Testis (tissue), 3 donors: ENCODE results near the gene CILP2. TPM values are rescaled to one million over a fixed set of nuclear protein-coding genes. Genes with fewer than 3 reads are reported as not detected.

Source experiments
- DNase-seq: peaks from one replicate; pipeline ENCODE4 v3.0.0-alpha.2; 2019
- H3K27ac ChIP-seq, 2 donors: fragments of 200-600 bp; sonication (generic); one replicate each; pipeline ENCODE4 v1.5.1; 2019
- H3K27me3 ChIP-seq: fragments of 200-600 bp; sonication (generic); one replicate; pipeline ENCODE4 v1.5.1; 2019
- H3K36me3 ChIP-seq: fragments of 200-600 bp; sonication (generic); one replicate; pipeline ENCODE4 v1.5.1; 2017; ENCODE audit warnings: low read depth; ENCODE audit errors: missing control alignments
- H3K4me1 ChIP-seq: fragments of 200-600 bp; sonication (generic); one replicate; pipeline ENCODE4 v1.5.1; 2019
- H3K4me3 ChIP-seq, 2 donors: fragments of 200-600 bp; sonication (generic); one replicate each; pipeline ENCODE4 v1.5.1; 2017 to 2019
- H3K9me3 ChIP-seq: fragments of 200-600 bp; sonication (generic); one replicate; pipeline ENCODE4 v1.5.1; 2017
- CTCF ChIP-seq, 3 experiments: fragments of 450-650 bp in 2 of 3; fragments of 200-600 bp in 1 of 3; sonication (generic) in 1 of 3; IDR thresholded peaks; one replicate each; pipeline ENCODE4 v1.5.1; 2016 to 2019; ENCODE audit warnings: antibody characterized with exemption in 3 of 3, mild to moderate bottlenecking in 2 of 3, moderate library complexity in 1 of 3
- POLR2A ChIP-seq: fragments of 450-650 bp; IDR thresholded peaks from one replicate; pipeline ENCODE4 v1.6.1; 2017; ENCODE audit warnings: antibody characterized with exemption, mild to moderate bottlenecking, moderate library complexity
- WGBS, 2 donors: methylation state at CpG; one replicate each; pipeline ENCODE4 v1.1.5; 2018; 5-methylcytosine and 5-hydroxymethylcytosine counted together
- intact Hi-C: fragments of 100-400 bp; cut with DNase I; formaldehyde crosslinking; loops from one replicate; pipeline ENCODE4 v1.15.1; 2023; ENCODE audit warnings: low total_unique reads
- polyA plus RNA-seq: library from polyadenylated mRNA; stranded (reverse); fragments of 350-450 nt; fragmentation: Illumina TruSeq; extraction: RNeasy Lipid Tissue Mini Kit (QIAGEN cat#74804); gene quantifications from one replicate; pipeline ENCODE4 v1.2.3, GENCODE V29; 2014; ENCODE audit warnings: low read depth, low replicate concordance; ENCODE audit not compliant: insufficient read depth
- total RNA-seq, 2 donors: library from RNA; depleted of rRNA; stranded (reverse); fragments of >200 nt; gene quantifications; one replicate each; pipeline ENCODE4 v1.2.3, GENCODE V29; 2016

CILP2 gene
- total and polyA plus RNA-seq, 3 donors from 2014 or later, result 5.6 to 10.0 (median 9.5) TPM

DNA sequence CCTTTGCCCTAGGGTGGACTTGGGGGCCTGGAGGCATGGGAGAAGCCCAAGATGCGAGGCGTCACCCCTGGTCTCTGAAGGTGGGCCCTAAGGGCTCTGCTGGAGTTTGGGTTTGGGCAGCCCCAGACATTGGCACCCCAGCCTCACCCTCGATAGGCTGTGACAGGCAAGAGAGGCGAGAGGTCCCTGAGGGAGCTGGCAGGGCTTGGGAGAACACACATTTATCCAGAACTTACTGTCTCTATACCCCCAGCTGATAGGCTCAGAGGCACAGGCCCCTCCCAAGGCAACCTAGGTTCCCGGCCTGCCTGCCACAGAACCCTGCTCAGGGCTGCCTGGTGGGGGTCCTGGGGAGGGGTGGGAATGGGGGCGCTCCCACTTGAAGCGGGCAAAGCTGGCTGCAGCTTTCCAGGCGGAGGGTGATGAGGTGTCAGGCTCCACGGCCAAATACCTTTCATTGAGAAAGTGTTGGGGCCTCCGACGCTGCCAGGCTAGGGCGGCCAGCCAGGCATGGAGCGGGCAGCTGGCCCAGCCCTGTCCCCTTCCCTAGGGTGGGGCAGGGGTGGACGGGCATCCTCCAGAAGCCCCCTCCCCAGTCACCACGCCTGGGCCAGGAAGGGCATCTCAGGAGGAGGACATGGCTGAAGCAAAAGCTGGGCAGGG lies 9.7 kb downstream of the CILP2 start:
- Histone ChIP-seq H3K9me3 (no peaks in the 10 kb centered on the region), H3K36me3 (no peaks in the 10 kb centered on the region), H3K27me3 (no peaks in the 10 kb centered on the region), H3K27ac (no peak overlapping the region), H3K4me3 (no peak overlapping the region), H3K4me1 (no peaks in the 10 kb centered on the region)
- DNase-seq, result no peak
- TF ChIP-seq POLR2A, result no peak
- no peak for TF ChIP-seq CTCF (IDR thresholded peaks at IDR 0.05)
- 73 to 90% methylated on average over 7 to 15 of the region's 15 CpGs for WGBS, 2 donors
- intact Hi-C loops, result no loop called here

DNA sequence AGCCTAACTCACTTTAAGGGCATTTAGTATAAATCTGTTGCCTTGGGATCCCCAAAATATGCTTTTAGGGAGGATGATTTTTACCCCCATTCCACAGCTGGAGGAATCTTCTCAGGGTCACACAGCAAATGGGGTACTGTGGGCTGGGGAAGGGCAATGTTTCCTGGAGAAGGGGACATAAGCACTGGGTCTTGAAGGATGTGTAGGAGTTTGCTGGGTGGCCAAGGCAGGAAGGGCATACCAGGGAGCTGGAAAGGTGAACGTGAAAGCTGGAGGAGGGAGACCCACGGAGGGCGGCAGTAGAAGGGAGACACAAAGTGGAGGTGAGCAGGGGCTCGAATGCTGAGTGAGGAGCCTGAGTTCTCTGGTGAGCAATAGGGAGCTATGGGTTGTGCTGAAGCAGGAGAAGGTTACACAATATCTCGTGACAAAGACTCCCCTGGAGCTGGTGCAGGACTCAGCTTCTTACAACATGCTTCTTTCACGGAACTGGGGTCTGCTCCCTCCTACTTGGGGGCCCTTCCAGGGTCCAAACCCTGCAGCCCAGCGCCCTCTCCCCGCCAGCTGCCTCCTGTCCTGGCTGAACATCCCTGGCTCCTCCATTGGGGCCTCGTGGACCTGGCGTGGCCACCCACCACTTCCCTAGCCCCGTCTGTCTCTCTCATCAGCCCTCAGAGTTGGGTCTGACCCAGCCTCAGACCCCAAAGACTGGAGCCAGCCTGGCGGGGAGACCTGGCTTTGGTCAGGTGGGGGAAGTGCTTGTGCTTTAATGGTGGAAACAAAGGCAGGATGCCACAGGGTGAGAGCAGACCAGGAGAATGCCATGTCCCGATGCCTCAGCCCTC lies 11.1 kb downstream of the CILP2 start:
- no peak for TF ChIP-seq POLR2A
- no peak for TF ChIP-seq CTCF (IDR thresholded peaks at IDR 0.05)
- WGBS, 2 donors, result 75 to 81% methylated on average over 13 of the region's 13 CpGs
- H3K4me1 ChIP-seq, result no peaks in the 10 kb centered on the region
- no peak overlapping the region for H3K27ac ChIP-seq
- H3K4me3 ChIP-seq, result no peak overlapping the region
- H3K27me3 ChIP-seq, result no peaks in the 10 kb centered on the region
- DNase-seq, result no peak
- intact Hi-C loops, result no loop called here
- H3K9me3 ChIP-seq, result no peaks in the 10 kb centered on the region
- no peaks in the 10 kb centered on the region for H3K36me3 ChIP-seq

DNA sequence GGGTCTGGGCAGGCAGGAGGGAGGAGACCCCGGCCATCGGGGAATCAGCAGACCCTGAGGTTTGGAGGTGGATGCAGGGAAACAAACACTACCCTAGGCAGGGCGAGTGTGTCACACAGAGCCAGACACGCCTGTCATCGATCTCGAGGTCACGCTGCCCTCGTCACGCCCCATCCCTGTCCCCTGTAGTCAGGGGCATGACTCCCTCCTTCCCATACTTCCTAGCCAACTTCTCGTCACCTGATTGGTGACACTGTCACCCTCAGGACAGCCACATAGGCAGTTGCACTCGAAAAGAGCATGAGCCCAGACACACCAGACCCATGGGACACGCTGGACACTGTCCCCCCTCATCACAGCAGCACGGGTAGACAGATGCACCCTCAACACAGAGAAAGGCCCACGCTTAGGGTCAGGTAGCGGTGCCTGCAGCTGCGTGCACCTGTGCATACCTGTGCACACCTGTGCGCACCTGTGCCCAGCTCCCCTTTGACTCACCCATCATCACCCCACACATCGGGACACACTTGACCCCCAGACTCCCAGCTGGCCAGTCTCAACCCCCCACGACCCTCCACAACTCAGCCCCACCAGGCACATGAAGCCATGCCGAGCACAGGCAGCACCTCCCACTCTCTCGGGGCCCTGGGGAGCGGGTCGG lies 11.9 kb downstream of the CILP2 start:
- Histone ChIP-seq H3K27ac (no peak overlapping the region), H3K4me1 (no peaks in the 10 kb centered on the region), H3K4me3 (no peak overlapping the region), H3K27me3 (no peaks in the 10 kb centered on the region), H3K9me3 (no peaks in the 10 kb centered on the region), H3K36me3 (no peaks in the 10 kb centered on the region)
- 63 to 82% methylated on average over 12 to 23 of the region's 23 CpGs for WGBS, 2 donors
- no peak for DNase-seq
- no peak for TF ChIP-seq CTCF (IDR thresholded peaks at IDR 0.05)
- no peak for TF ChIP-seq POLR2A
- intact Hi-C loops, result no loop called here

DNA sequence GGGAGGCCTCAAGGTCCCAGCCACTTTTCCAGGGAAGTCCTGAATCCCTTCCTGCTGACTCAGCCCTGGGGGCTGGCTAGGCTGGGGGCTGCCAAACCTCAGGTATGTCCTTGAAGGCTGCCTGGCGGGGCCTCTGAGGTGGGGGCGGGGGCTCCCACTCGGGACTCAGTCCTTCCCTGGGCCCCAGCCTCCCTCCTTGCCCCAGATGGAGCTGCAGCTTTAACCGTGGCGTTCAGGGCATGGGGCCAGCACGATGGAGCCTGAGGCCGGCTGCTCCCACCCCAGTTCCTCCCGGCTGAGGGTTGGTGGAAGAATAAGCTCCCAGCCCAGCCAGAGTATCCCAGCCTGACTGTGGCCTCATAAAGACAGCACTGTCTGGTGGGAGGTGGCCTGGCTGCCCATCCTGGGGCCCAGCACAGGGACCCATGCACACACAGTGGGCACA lies 12.4 kb downstream of the CILP2 start:
- intact Hi-C loops, result no loop called here
- Histone ChIP-seq H3K36me3 (no peaks in the 10 kb centered on the region), H3K4me1 (no peaks in the 10 kb centered on the region), H3K4me3 (no peak overlapping the region), H3K27me3 (no peaks in the 10 kb centered on the region), H3K27ac (no peak overlapping the region), H3K9me3 (no peaks in the 10 kb centered on the region)
- no peak for TF ChIP-seq POLR2A
- TF ChIP-seq CTCF (IDR thresholded peaks at IDR 0.05), result no peak
- 24% methylated on average over 8 of the region's 8 CpGs; no CpG with 5 or more reads in 1 of the 2 donors for WGBS, 2 donors
- DNase-seq, result no peak
